Brain microvascular endothelial cell (primary cell): Measurements from ENCODE around the gene WNK4.

ENCODE experiments used
- DNase-seq: peaks from one replicate; pipeline ENCODE4 v3.0.0-alpha.2; 2020
- H3K27ac ChIP-seq: fragments of 250-450 bp; sonication (Bioruptor Pico); 2 replicates; pipeline ENCODE4 v1.5.1; 2020; ENCODE audit warnings: mild to moderate bottlenecking, moderate library complexity
- H3K27me3 ChIP-seq: fragments of 250-450 bp; sonication (Bioruptor Pico); replicated peaks from 2 replicates; pipeline ENCODE4 v1.5.1; 2020; ENCODE audit warnings: mild to moderate bottlenecking
- H3K36me3 ChIP-seq: fragments of 250-450 bp; sonication (Bioruptor Pico); replicated peaks from 2 replicates; pipeline ENCODE4 v1.5.1; 2020; ENCODE audit warnings: mild to moderate bottlenecking
- H3K4me3 ChIP-seq: 2 replicates; pipeline ENCODE4 v1.5.1; 2011; ENCODE audit warnings: low read depth, mild to moderate bottlenecking, control low read depth, low read length, moderate library complexity
- CTCF ChIP-seq: IDR thresholded peaks from 2 replicates; pipeline ENCODE4 v1.5.1; 2011; ENCODE audit warnings: low read depth, mild to moderate bottlenecking, moderate library complexity, low read length, control low read depth, inconsistent platforms; ENCODE audit errors: missing control alignments
- in situ Hi-C: cut with HindIII; loops from 2 replicates; pipeline ENCODE4 v1.10.0; 2017; ENCODE audit warnings: low sequenced_read_pairs, low pct_ligation_motif_present

Gene WNK4

GRCh38 chr17:42844271-42844670 lies 63.9 kb downstream of the WNK4 start, which contains the start of gene AOC2:
Gene AOC2 (plus strand): TSS chr17:42844580. CDS start chr17:42844627, 47 bp downstream.
- no peak within 1 kb of the TSS for H3K4me3 ChIP-seq
- in situ Hi-C loops, result no loop called here
- TF ChIP-seq CTCF, result no peak
- no peak for DNase-seq
- peaks cover 59% of the 10 kb centered on the region for H3K36me3 ChIP-seq
- H3K27ac ChIP-seq, result no peak within 1 kb of the TSS
- H3K27me3 ChIP-seq, result no peaks in the 10 kb centered on the region

GRCh38 chr17:42844761-42845555 lies 64.5 kb downstream of the WNK4 start:
- in situ Hi-C loops, result no loop called here
- DNase-seq, result no peak
- Histone ChIP-seq H3K27ac (no peak overlapping the region), H3K36me3 (peaks cover 54% of the 10 kb centered on the region), H3K4me3 (no peak overlapping the region), H3K27me3 (no peaks in the 10 kb centered on the region)
- no peak for TF ChIP-seq CTCF

- no peak for DNase-seq
- peaks cover 48% of the 10 kb centered on the region for H3K36me3 ChIP-seq
- in situ Hi-C loops, result no loop called here
- no peak overlapping the region for H3K4me3 ChIP-seq
- no peaks in the 10 kb centered on the region for H3K27me3 ChIP-seq
- H3K27ac ChIP-seq, result no peak overlapping the region
- no peak for TF ChIP-seq CTCF
Measured at GRCh38 chr17:42845556-42845917, 65.1 kb downstream of the WNK4 start.

- no peak for DNase-seq
- no peak for TF ChIP-seq CTCF
- no peak overlapping the region for H3K27ac ChIP-seq
- H3K36me3 ChIP-seq, result peaks cover 46% of the 10 kb centered on the region
- in situ Hi-C loops, result no loop called here
- H3K27me3 ChIP-seq, result no peaks in the 10 kb centered on the region
- H3K4me3 ChIP-seq, result no peak overlapping the region
Measured at GRCh38 chr17:42845918-42846593, 65.6 kb downstream of the WNK4 start.
